ENCODE results near the gene HDGFL2.

The HDGFL2 gene

DNA sequence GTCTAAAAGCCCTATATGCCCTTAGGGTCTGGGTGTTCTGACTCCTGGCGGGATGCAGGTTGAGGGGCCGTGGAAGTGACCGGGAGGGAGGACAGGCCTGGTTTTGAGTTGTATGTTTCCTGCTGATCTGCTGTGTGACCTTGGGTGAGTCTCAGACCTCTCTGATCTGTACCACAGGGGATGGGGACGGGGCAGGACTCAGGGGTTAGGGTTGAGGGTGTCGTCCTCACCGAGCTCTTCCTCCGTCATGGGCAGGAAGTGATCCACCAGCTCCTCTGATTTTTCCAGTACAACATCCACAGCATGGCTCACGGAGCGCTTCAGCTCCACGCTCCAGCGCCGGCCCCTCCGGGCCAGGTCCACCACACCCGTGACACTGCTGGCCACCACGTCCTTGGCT is 56.7 kb downstream of the HDGFL2 start:
- no peak for DNase-seq (ENCODE audit: low spot score)
- ChIA-PET CTCF (interaction anchor here (1.1 kb wide), 1 partner anchor 18 kb away, joined by 3 read pairs; no protein-coding TSS in a partner anchor), POLR2A (ENCODE audit: low non-redundant PET) (no interaction called here)
- H3K27ac ChIP-seq, result no peak overlapping the region
- TF ChIP-seq, protein P1, sequence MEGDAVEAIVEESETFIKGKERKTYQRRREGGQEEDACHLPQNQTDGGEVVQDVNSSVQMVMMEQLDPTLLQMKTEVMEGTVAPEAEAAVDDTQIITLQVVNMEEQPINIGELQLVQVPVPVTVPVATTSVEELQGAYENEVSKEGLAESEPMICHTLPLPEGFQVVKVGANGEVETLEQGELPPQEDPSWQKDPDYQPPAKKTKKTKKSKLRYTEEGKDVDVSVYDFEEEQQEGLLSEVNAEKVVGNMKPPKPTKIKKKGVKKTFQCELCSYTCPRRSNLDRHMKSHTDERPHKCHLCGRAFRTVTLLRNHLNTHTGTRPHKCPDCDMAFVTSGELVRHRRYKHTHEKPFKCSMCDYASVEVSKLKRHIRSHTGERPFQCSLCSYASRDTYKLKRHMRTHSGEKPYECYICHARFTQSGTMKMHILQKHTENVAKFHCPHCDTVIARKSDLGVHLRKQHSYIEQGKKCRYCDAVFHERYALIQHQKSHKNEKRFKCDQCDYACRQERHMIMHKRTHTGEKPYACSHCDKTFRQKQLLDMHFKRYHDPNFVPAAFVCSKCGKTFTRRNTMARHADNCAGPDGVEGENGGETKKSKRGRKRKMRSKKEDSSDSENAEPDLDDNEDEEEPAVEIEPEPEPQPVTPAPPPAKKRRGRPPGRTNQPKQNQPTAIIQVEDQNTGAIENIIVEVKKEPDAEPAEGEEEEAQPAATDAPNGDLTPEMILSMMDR (conservative IDR thresholded peaks at IDR 0.05; ENCODE audit: low read depth), result no peak

DNA sequence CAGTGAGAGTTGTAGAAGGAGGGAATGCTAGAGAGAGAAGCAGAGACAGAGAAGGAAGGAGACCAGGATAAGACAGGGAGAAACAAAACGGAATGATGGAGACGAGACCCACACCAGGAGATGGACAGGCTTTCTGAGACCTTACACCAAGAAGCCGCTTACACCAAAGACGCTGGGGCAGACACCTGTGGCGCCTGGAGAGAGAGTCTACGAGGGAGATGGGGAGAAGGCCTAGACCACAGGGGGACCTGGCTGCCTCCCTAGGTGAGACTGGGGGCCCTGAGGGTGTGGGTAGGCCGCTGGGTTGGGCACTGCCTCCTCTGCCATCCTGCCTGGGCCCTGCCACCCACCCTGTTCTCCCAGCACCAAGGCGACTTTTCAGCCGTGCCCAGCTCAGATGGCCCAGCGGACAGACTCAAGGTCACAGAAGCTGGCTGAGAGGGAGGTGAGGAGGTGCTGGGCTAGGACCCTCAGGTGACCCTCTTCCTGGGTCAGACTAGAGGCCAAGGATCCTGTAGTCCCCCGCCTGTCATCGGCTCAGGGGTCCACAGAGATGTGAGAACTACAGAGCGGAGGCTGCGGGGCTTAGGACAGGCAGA is 57.9 kb downstream of the HDGFL2 start:
- no peak for DNase-seq (ENCODE audit: low spot score)
- CTCF ChIA-PET, result interaction anchor here (0.8 kb wide), 1 partner anchor 26 kb away, joined by 4 read pairs; no protein-coding TSS in a partner anchor
- POLR2A ChIA-PET (ENCODE audit: low non-redundant PET), result no interaction called here
- no peak overlapping the region for H3K27ac ChIP-seq
- TF ChIP-seq, protein P1 (conservative IDR thresholded peaks at IDR 0.05; ENCODE audit: low read depth), result no peak

DNA sequence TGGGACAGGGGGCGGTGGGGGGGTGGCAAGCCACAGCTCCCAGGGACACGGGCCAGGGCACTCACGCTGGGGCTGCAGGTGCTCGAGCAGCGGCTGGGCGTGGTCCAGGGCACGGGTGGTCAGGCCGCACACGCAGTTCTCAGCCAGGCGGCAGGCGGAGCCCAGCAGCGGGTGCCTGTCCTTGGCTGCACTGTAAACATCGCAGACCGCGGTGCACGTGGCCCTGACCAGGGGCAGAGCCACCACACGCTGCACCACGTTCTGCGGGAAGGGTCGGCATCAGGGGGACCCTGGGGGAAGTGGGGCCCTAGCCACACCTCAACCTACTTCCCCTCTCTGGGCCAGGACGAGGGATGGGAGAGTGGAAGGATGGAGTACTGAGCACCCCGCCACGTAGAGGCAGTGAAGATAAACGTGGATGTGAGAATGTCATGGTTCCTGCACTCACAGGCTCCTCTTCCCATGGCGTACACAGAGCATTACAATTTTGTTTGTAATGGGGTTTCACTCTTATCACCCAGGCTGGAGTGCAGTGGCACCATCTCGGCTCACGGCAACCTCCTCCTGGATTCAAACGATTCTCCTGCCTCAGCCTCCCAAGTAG is 59.6 kb downstream of the HDGFL2 start:
- no peak for DNase-seq (ENCODE audit: low spot score)
- ChIA-PET CTCF (no interaction called here), POLR2A (ENCODE audit: low non-redundant PET) (no interaction called here)
- TF ChIP-seq, protein P1 (conservative IDR thresholded peaks at IDR 0.05; ENCODE audit: low read depth), result no peak
- H3K27ac ChIP-seq, result no peak overlapping the region

DNA sequence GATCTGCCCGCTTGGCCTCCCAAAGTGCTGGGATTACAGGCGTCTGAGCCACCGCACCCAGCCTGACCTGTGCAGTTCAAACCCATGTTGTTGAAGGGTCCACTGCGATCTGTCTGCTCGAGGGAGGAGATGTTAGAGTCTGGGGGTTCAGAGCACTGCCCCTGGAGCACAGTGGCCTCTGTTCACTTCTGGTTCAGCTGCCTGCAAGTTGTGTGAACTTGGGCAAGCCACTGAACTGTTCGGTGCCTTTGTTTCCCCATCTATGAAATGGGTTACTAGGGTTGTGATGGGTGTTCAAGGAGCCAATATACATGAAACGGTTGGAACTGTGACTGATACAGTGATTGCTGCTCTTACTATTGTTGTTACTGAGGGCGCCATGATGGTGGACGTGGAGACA is 61.2 kb downstream of the HDGFL2 start:
- no peak for DNase-seq (ENCODE audit: low spot score)
- TF ChIP-seq, protein P1 (conservative IDR thresholded peaks at IDR 0.05; ENCODE audit: low read depth), result no peak
- POLR2A ChIA-PET (ENCODE audit: low non-redundant PET), result no interaction called here
- H3K27ac ChIP-seq, result no peak overlapping the region
- CTCF ChIA-PET, result no interaction called here

DNA sequence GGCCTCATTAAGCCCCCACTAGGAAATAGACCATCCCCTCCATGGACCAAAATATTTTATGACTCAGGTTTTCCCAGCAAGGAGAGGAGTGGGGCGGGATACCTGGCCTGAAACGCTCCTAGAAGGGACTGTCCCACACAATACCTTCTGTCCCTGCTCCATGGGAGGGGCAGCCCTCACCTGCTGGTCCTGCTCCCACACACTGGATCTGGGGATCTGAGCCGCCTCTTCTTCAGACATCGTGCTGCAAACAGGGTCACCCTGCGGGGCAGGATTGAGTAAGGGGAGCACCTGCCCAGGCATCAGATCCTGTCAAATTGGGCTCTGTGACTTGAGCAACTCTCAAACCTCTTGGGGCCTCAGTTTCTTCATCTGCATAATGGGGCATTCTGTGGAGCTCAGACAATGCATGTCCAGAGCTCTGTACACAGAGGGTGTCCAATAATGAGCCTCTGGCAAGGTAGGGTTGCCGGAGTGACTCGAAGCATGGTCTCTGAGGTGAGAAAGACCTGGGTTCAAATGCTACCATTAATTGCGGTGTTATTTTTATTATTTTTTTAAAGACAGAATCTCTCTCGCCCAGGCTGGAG is 61.8 kb downstream of the HDGFL2 start:
- ChIA-PET CTCF (interaction anchor here (0.5 to 2.7 kb wide), 4 partner anchors 10 to 267 kb away, joined by 3 to 24 read pairs (median 5); no protein-coding TSS in a partner anchor), POLR2A (ENCODE audit: low non-redundant PET) (no interaction called here)
- TF ChIP-seq, protein P1 (conservative IDR thresholded peaks at IDR 0.05; ENCODE audit: low read depth), result no peak

DNA sequence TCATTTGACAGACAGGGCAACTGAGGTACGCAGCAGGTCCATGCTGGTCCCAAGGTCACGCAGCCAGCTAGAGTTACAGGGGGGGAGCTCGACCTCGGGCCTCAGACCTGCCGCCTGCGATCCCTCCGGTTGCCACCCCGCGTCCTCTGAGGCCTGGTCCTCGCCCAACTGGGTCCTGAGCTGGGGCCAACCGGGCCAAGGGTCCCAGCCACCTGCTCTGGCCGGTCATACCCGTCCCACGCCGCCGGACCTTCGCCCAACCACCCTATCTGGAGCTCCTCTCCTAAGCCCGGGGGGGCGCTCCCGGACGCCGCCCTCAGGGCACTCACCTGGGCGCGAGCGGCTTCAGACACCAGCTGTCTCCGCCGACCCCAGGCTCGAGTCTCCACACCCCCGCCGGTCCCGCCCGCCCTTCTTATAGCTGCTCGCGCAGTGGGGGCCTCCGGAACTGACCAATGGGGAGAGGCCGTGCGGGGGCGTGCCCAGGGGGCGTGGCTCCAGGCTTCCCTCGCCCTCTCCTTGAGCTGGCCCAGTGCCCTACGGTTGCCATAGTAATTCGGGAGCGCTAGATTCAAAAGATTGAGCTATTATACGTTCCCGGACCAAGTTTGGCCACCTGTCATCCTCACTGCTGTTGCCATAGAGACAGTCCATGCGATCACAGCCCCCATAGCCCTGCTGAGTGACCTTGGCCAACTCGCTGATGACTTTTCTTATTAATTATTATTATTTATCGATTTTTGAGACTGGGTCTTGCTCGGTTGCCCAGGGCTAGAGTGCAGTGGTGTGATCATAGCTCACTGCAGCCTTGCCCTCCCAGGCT is 63.0 kb downstream of the HDGFL2 start, which contains the start of gene PLIN5:
TSS of gene PLIN5 (minus strand) at position 389 of the 823 bp plus-strand sequence. CDS start 1,150 bp downstream, outside the sequence.
- TF ChIP-seq, protein P1 (conservative IDR thresholded peaks at IDR 0.05; ENCODE audit: low read depth), result no peak
- DNase-seq (ENCODE audit: low spot score), result peak; percentile 77
- ChIA-PET POLR2A (ENCODE audit: low non-redundant PET) (no interaction called here), CTCF (interaction anchor here (0.5 to 2.7 kb wide), 6 partner anchors 11 to 1061 kb away, joined by 3 to 24 read pairs (median 4); partner anchors contain the start of gene YJU2)
- no peak within 1 kb of the TSS for H3K27ac ChIP-seq

More for the DNA sequence above, 61.8 kb downstream of the HDGFL2 start:
- DNase-seq (ENCODE audit: low spot score), result no peak
- H3K27ac ChIP-seq, result no peak overlapping the region
